Lower lobe of right lung (tissue), 2 donors: ENCODE measurements around the gene VASH1. TPM values are rescaled to one million over a fixed set of nuclear protein-coding genes. Genes with fewer than 3 reads are reported as not detected.

Experiments used
- ATAC-seq, 2 donors: fragments of 200-7000 bp; cut with Tn5 transposase; one replicate each; pipeline ENCODE4 v1.9.1; 2020 to 2022; ENCODE audit warnings: mild to moderate bottlenecking in 2 of 2, moderate library complexity in 2 of 2
- DNase-seq: peaks from one replicate; pipeline ENCODE4 v3.0.0-alpha.2; 2020
- H3K27ac ChIP-seq: fragments of 200-600 bp; one replicate; pipeline ENCODE4 v1.8.0; 2022
- H3K27me3 ChIP-seq: fragments of 200-600 bp; one replicate; pipeline ENCODE4 v1.8.0; 2022; ENCODE audit warnings: low read depth
- H3K36me3 ChIP-seq: fragments of 200-600 bp; one replicate; pipeline ENCODE4 v1.8.0; 2022; ENCODE audit warnings: mild to moderate bottlenecking
- H3K4me1 ChIP-seq: fragments of 200-600 bp; one replicate; pipeline ENCODE4 v1.8.0; 2022
- H3K4me3 ChIP-seq: fragments of 200-600 bp; one replicate; pipeline ENCODE4 v1.8.0; 2022; ENCODE audit warnings: mild to moderate bottlenecking
- H3K9me3 ChIP-seq: fragments of 200-600 bp; one replicate; pipeline ENCODE4 v1.8.0; 2022
- CTCF ChIP-seq: fragments of 200-600 bp; IDR thresholded peaks from one replicate; pipeline ENCODE4 v1.8.0; 2022; ENCODE audit warnings: antibody characterized with exemption, mild to moderate bottlenecking
- intact Hi-C: fragments of 100-400 bp; cut with DNase I; formaldehyde crosslinking; loops from one replicate; pipeline ENCODE4 v1.11.0; 2022
- total RNA-seq: library from RNA; stranded (reverse); fragmentation: NEBNext Ultra II Directional; extraction: Animal tissue kit (Norgen Biotek cat#: 25700); gene quantifications from one replicate; pipeline ENCODE4 v1.2.1, GENCODE V29; 2021
- donor health status: DM: no; HTN: yes; CAD: no; lungs with severe emphysema.

The VASH1 gene
- total RNA-seq, 1 donor from 2014 or later: 51.7 TPM

- Histone ChIP-seq H3K27me3 (no peaks in the 10 kb centered on the region), H3K36me3 (peaks cover 4% of the 10 kb centered on the region), H3K4me1 (peaks cover 52% of the 10 kb centered on the region), H3K9me3 (no peaks in the 10 kb centered on the region), H3K4me3 (no peak overlapping the region), H3K27ac (peak overlapping the region; percentile 80)
- intact Hi-C loops: no loop called here
- TF ChIP-seq CTCF: no peak
- DNase-seq (no peak), ATAC-seq (no peak)
Observed at GRCh38 chr14:76773956-76774820, 12.9 kb downstream of the VASH1 start.

- H3K9me3 ChIP-seq: no peaks in the 10 kb centered on the region
- no peaks in the 10 kb centered on the region for H3K27me3 ChIP-seq
- no peak for TF ChIP-seq CTCF
- peaks cover 49% of the 10 kb centered on the region for H3K4me1 ChIP-seq
- intact Hi-C loops: no loop called here
- no peak for ATAC-seq
- peaks cover 13% of the 10 kb centered on the region for H3K36me3 ChIP-seq
- H3K4me3 ChIP-seq: no peak overlapping the region
- DNase-seq: no peak
- peak overlapping the region; percentile 80 for H3K27ac ChIP-seq
Observed at GRCh38 chr14:76774821-76775694, 13.8 kb downstream of the VASH1 start.

GRCh38 chr14:76775695-76776427, 14.6 kb downstream of the VASH1 start:
- ATAC-seq: no peak
- no peaks in the 10 kb centered on the region for H3K9me3 ChIP-seq
- intact Hi-C loops: no loop called here
- H3K27ac ChIP-seq: no peak overlapping the region
- no peaks in the 10 kb centered on the region for H3K27me3 ChIP-seq
- no peak for DNase-seq
- H3K36me3 ChIP-seq: peaks cover 15% of the 10 kb centered on the region
- peaks cover 47% of the 10 kb centered on the region for H3K4me1 ChIP-seq
- no peak overlapping the region for H3K4me3 ChIP-seq
- no peak for TF ChIP-seq CTCF

- no peak overlapping the region for H3K27ac ChIP-seq
- no peak for TF ChIP-seq CTCF
- H3K27me3 ChIP-seq: no peaks in the 10 kb centered on the region
- H3K9me3 ChIP-seq: no peaks in the 10 kb centered on the region
- DNase-seq (no peak), ATAC-seq (no peak)
- no peak overlapping the region for H3K4me3 ChIP-seq
- peaks cover 23% of the 10 kb centered on the region for H3K36me3 ChIP-seq
- intact Hi-C loops: no loop called here
- peaks cover 48% of the 10 kb centered on the region for H3K4me1 ChIP-seq
Observed at GRCh38 chr14:76776428-76777251, 15.4 kb downstream of the VASH1 start.
